GM12874 (cell line): ENCODE results near the gene ARFIP1.

Experiments used
- CTCF ChIP-seq: IDR thresholded peaks from 2 replicates; pipeline ENCODE4 v1.5.1; 2011; ENCODE audit warnings: low read depth, mild to moderate bottlenecking, control low read depth, low read length, moderate library complexity; ENCODE audit not compliant: insufficient read depth

Gene ARFIP1

DNA sequence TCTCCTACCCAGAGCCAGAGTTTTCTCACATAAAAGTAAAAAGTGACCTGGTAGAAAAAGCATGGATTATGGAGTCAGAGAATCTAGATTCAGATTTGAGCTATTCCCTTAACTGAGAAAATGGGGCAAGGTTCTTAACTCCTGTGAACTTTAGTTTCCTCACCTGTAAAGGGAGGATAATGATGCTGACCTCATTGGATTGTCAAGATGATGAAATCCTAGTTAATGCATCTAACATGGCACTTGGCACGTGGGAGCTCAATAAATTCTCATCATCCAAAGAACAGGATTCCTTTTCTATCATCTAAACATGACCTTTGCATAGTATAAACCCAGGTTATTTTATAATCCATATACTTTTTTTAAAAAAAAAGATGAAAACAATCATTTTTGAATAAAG, 175.0 kb downstream of the ARFIP1 start:
- TF ChIP-seq CTCF, result no peak

DNA sequence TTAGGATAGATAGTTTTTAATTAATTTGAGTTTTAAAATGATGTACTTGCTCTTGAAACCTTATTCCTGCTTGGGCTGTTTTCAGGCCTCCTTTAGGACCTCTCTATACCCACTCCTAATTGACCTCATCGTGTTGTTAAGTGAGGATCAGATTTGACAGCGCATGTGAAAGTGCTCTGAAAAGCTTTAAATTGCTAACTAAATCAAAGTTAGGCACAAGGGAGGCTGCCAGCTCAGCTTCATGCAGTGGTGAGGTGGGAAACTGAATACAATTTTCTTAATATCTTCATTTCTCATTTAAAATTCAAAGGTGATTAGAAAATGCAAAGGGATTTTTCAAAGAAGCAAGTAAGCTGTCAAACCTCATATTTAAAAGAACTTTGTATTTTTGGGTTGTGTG, 176.4 kb downstream of the ARFIP1 start:
- TF ChIP-seq CTCF, result no peak

DNA sequence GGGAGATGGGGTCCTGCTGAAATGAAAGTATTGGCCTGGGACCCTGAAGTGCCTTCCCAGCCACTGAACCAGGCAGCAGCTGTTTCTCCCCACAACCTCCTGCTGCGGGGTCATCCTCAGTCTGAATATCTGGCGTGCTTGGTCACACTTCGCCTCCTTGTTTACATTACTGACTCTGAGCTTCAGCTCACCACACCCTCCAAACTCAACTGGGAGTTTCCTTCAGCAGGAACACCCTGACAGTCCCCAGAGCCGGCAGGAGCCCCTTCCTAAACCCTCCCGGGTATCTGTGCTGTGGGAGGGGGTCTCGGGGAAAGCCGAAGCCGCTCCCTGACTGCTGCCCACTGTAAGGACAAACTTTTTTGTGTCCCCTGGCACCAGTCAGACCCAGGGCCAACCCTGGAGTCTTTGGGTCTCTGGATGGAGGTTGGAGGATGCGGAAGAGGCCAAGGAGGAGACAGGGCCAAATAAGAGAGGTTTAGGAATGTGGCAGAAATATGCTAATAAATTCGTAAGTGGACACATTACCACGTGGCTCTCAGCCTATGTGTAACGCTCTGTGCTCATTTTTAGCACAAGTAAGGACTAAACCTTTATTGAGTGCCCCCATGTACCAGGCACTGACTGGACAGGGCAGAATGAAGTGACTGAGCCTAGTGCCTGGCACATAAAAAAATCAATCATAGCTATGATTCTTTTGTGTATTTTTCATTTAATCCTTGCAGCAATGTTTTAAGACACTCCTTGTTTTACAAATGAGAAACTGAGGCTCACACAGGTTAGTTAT, 177.1 kb downstream of the ARFIP1 start:
- no peak for TF ChIP-seq CTCF

DNA sequence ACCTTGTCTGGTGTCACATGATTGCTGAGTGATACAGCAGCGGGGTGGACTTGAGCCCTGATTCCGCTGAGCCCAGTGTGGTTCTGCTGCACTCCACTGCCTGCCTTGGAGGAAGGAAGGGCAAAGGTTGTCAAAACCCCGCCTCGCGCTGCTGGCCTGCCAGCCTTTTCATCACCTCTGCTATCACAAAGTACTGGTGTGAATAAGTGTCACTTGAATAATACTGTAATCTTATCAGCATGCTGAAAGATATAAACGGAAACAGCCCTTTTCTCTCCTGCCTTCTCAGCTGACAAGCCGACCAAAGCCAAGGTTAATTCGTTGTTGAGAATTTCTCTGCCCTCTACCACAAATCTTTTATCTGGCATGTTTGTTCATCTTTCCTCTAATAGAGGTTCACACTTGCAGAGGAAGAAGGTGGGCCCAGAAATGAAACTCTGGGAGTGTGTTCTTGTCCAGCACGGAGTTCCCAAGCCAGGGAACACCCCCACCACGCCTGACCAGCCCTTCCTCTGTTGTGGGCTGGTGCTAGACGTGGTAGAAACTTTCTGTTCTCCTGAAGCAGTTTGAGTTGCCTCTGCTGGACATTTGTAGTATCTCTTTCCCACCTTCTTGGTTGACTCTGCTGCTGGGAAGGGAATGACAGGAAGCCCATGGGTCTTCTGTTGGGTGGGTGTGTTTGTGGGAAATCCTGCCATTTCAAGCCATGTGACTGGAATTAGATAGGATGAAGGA, 177.8 kb downstream of the ARFIP1 start:
- no peak for TF ChIP-seq CTCF

DNA sequence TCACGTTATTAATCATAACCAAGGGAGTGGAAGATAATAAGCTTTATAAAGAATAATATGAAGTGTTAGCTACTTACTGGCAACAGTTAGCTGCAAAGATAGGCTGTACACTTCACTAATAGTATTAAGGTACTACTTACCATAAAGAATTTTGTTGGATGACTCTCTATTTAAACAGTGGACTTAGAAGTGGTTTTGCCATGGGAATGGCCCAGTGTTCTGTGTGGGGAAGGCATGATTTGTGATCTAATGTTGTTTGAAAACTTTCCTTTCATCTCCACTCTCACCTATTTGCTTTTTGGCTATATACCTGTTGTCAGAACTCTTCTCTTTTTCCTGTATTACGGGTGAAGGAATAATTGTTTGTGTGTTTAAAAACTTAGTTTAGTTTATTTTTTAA, 179.3 kb downstream of the ARFIP1 start:
- no peak for TF ChIP-seq CTCF

DNA sequence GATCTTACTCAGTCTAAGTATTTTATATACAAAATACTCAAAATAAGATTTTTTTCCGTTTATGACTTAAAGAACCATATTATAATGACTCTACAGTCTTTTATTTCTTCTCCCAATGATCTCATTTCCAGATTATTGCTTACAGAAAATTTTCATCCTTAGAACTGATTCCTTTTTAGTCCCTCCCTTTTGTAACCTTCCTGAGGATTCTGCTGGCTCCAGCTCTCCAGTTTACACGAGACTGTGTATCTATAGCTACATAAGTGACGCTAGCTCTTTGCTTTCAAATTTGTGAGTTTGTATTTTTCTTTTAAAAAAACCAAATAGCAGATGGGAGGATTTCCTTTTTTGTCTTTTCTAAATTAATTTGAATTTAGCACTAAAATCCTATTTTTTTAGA, 180.3 kb downstream of the ARFIP1 start:
- TF ChIP-seq CTCF, result no peak

DNA sequence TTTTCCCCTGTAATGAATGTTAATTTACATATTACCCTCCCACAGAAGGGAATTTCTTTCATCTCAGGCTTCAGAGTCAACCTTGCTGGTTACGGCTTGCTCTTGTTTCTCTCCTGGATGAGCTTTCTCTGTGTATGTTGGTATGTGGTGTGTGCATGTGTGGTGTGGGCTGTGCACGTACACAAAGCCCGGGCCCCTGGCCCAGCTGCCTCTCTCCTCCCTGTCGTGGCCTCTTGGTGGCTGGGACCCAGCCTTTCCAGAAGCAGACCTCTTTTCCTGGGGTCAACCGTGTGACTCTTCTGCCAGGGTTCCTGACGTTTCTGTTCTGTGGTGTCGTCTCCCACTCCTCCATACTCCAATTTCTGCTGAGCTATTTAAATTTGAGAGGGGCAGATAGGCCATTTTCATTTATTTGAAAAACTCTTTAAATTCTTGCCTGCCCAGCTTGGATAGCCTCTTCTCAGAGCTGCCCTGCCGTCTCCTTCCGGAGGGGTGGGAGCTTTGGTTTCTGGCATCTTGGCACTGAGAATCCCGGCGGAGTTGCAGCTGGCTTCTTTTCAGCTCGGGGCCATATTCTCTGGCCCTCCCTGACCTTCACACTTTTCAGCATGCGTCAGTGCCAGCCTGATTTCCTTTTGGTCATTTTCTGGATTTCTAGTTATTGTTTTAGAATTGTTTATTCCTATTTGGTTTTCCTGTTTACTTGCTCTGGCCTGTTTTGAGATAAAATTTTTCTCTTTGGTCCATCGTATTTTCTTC, 181.4 kb downstream of the ARFIP1 start:
- TF ChIP-seq CTCF, result no peak
